ENCODE data around the gene CST2.

CST2 gene

GRCh38 chr20:23857962-23858595, 31.6 kb upstream of the CST2 start:
- Histone ChIP-seq H3K9me3 (ENCODE audit: low read length) (no peaks in the 10 kb centered on the region), H3K4me1 (ENCODE audit: insufficient read depth, low read length, severe bottlenecking) (no peaks in the 10 kb centered on the region), H3K79me2 (ENCODE audit: insufficient read depth, low read length) (no peaks in the 10 kb centered on the region), H3K36me3 (ENCODE audit: insufficient read depth, low read length) (no peaks in the 10 kb centered on the region), H2AFZ (ENCODE audit: low read length) (no peak overlapping the region), H3K27me3 (ENCODE audit: insufficient read depth, low read length) (no peaks in the 10 kb centered on the region), H3K9ac (ENCODE audit: low read length) (no peak overlapping the region), H3K4me2 (ENCODE audit: low read length) (no peak overlapping the region), H3K9me2 (ENCODE audit: low read depth, low read length) (no peaks in the 10 kb centered on the region), H3F3A (ENCODE audit: insufficient read depth, low read length) (no peaks in the 10 kb centered on the region), H3K27ac (ENCODE audit: low read depth, low read length, poor library complexity, severe bottlenecking) (no peak overlapping the region), H4K20me1 (ENCODE audit: insufficient read depth, low read length) (no peaks in the 10 kb centered on the region), H3K4me3 (ENCODE audit: low read depth, low read length, poor library complexity, severe bottlenecking) (no peak overlapping the region)
- no peak for TF ChIP-seq CTCF (IDR thresholded peaks at IDR 0.05; ENCODE audit: low read length)
- TF ChIP-seq EZH2 (IDR thresholded peaks at IDR 0.05; ENCODE audit: borderline replicate concordance, low read length) = no peak

- H3F3A ChIP-seq (ENCODE audit: insufficient read depth, low read length) = no peaks in the 10 kb centered on the region
- H3K4me1 ChIP-seq (ENCODE audit: insufficient read depth, low read length, severe bottlenecking) = no peaks in the 10 kb centered on the region
- no peak overlapping the region for H3K27ac ChIP-seq (ENCODE audit: low read depth, low read length, poor library complexity, severe bottlenecking)
- H3K36me3 ChIP-seq (ENCODE audit: insufficient read depth, low read length) = no peaks in the 10 kb centered on the region
- no peaks in the 10 kb centered on the region for H3K27me3 ChIP-seq (ENCODE audit: insufficient read depth, low read length)
- H3K79me2 ChIP-seq (ENCODE audit: insufficient read depth, low read length) = no peaks in the 10 kb centered on the region
- no peak overlapping the region for H3K9ac ChIP-seq (ENCODE audit: low read length)
- no peaks in the 10 kb centered on the region for H4K20me1 ChIP-seq (ENCODE audit: insufficient read depth, low read length)
- no peak overlapping the region for H3K4me3 ChIP-seq (ENCODE audit: low read depth, low read length, poor library complexity, severe bottlenecking)
- no peak overlapping the region for H2AFZ ChIP-seq (ENCODE audit: low read length)
- no peak overlapping the region for H3K4me2 ChIP-seq (ENCODE audit: low read length)
- no peaks in the 10 kb centered on the region for H3K9me3 ChIP-seq (ENCODE audit: low read length)
- TF ChIP-seq CTCF (IDR thresholded peaks at IDR 0.05; ENCODE audit: low read length) = no peak
- no peak for TF ChIP-seq EZH2 (IDR thresholded peaks at IDR 0.05; ENCODE audit: borderline replicate concordance, low read length)
- H3K9me2 ChIP-seq (ENCODE audit: low read depth, low read length) = no peaks in the 10 kb centered on the region
Measured at GRCh38 chr20:23856736-23857135, 30.2 kb upstream of the CST2 start.

GRCh38 chr20:23856226-23856625, 29.7 kb upstream of the CST2 start:
- Histone ChIP-seq H2AFZ (ENCODE audit: low read length) (no peak overlapping the region), H3K36me3 (ENCODE audit: insufficient read depth, low read length) (no peaks in the 10 kb centered on the region), H3K4me3 (ENCODE audit: low read depth, low read length, poor library complexity, severe bottlenecking) (no peak overlapping the region), H3K27me3 (ENCODE audit: insufficient read depth, low read length) (no peaks in the 10 kb centered on the region), H4K20me1 (ENCODE audit: insufficient read depth, low read length) (no peaks in the 10 kb centered on the region), H3K79me2 (ENCODE audit: insufficient read depth, low read length) (no peaks in the 10 kb centered on the region), H3K9me3 (ENCODE audit: low read length) (no peaks in the 10 kb centered on the region), H3K4me2 (ENCODE audit: low read length) (no peak overlapping the region), H3F3A (ENCODE audit: insufficient read depth, low read length) (no peaks in the 10 kb centered on the region), H3K4me1 (ENCODE audit: insufficient read depth, low read length, severe bottlenecking) (no peaks in the 10 kb centered on the region), H3K9me2 (ENCODE audit: low read depth, low read length) (no peaks in the 10 kb centered on the region), H3K27ac (ENCODE audit: low read depth, low read length, poor library complexity, severe bottlenecking) (no peak overlapping the region), H3K9ac (ENCODE audit: low read length) (no peak overlapping the region)
- no peak for TF ChIP-seq CTCF (IDR thresholded peaks at IDR 0.05; ENCODE audit: low read length)
- no peak for TF ChIP-seq EZH2 (IDR thresholded peaks at IDR 0.05; ENCODE audit: borderline replicate concordance, low read length)
